GM21447 (cell line): ENCODE data around the gene LARGE1.

ENCODE experiments used
- ATAC-seq: cut with Tn5 transposase; IDR thresholded peaks from one replicate; pipeline ENCODE4 v1.9.1; 2021; ENCODE audit not compliant: unreplicated experiment

The LARGE1 gene

GRCh38 chr22:33447733-33448132, 472.5 kb downstream of the LARGE1 start:
- no peak for ATAC-seq

- no peak for ATAC-seq
These were observed 476.6 kb downstream of the LARGE1 start for GRCh38 chr22:33443683-33444082.

- no peak for ATAC-seq
These were observed 479.5 kb downstream of the LARGE1 start for GRCh38 chr22:33440756-33441155.

GRCh38 chr22:33438273-33438672, 482.0 kb downstream of the LARGE1 start:
- ATAC-seq: no peak

DNA sequence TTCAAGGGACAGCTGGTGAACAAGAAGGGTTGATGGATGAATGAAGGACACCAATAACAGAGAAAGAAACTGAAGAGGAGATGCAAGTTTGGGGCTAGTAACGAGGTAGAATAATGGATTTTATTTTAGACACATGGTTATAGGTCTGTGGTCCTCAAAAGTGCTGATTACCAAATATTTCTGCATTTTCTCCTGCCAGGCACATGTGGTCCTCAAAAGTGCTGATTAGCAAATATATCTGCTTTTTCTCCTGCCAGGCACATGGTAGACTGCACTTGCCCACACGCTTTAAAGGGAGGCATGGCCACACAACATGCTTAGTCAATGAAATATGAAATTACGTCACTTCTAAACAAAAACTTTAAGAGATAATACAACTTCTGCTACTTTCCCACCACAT, 489.0 kb downstream of the LARGE1 start:
- ATAC-seq: no peak

DNA sequence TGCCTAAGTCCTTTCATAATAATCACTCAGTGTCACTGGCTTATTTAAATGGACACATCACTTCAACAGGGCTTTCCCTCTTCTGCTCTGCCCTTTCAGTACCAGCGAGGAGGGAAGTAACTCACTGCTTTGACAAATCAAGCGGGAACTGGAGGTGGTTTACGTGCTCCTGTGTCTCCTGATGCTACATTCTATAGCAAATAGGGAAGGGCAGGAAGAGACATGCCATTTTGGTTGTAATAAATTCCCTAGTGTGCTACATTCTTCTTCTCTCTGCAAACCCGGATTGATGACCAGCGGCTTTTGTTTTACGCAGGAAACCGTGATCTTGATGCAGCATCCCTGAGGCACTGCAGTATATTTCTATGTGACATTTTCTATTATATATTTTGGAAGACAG, 491.0 kb downstream of the LARGE1 start:
- no peak for ATAC-seq

- no peak for ATAC-seq
These were observed 492.8 kb downstream of the LARGE1 start for GRCh38 chr22:33427461-33427860.

DNA sequence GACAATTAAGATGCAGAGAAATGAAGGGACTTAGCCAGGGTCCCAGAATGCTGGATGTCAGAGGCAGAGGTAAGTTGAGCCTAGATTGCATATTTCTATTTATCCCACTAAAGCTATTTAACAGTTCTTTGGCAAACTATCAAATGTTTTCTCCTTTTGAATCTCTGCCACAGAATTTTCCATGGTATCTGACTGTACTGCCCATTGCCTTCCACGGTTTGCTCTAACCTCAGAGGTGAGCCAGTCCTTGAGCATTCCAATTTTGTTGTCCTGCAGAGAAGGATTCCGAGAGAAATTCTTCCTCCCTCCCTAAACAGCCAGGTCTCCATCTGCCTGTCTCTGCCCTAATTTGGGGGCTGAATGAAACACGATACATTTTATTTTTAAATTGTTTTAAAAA, 493.8 kb downstream of the LARGE1 start:
- no peak for ATAC-seq

DNA sequence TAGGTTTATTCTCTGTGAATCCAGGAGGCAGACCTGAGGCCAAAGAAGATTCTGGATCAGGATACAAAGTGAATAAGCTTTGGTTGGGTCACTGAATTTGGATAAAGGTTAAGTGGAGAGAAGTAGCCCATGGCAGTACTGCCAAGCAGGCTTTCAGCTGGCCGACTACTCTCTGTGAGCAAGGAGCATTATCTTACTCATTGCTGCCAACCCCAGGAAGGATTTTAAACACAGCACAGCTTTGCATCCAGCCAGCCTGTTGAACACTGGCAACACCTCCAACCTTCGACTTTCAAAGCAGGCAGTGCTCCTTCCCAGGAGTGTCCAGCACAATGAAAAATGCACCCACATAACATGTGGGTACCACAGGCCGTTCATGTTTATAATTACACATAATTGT, 498.4 kb downstream of the LARGE1 start:
- no peak for ATAC-seq

GRCh38 chr22:33418484-33418883, 501.8 kb downstream of the LARGE1 start:
- ATAC-seq: no peak

DNA sequence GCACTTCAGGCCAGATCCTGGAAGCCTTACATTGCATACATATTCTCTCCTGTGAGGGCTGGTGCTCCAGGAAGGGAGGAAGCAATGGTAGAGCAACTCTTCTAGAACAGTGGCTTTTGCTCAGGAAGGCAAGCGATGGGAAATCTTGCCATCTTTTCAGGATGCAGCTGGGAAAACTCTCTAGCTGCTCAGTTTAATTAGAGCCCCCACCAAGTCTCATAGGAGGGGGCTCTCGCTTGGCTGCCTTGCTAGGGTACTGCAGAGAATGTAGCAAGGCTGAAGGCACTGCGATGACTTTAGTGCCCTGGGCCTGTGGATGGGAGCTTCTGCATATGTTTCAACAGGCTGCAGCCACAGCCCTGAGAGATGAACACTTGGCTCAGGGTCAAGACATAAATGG, 504.9 kb downstream of the LARGE1 start:
- no peak for ATAC-seq

GRCh38 chr22:33409079-33409478, 511.2 kb downstream of the LARGE1 start:
- no peak for ATAC-seq

- ATAC-seq: no peak
These were observed 515.1 kb downstream of the LARGE1 start for GRCh38 chr22:33405194-33405593.

- no peak for ATAC-seq
These were observed 515.6 kb downstream of the LARGE1 start for GRCh38 chr22:33404723-33405122.

GRCh38 chr22:33402325-33402724, 518.0 kb downstream of the LARGE1 start:
- ATAC-seq: no peak

DNA sequence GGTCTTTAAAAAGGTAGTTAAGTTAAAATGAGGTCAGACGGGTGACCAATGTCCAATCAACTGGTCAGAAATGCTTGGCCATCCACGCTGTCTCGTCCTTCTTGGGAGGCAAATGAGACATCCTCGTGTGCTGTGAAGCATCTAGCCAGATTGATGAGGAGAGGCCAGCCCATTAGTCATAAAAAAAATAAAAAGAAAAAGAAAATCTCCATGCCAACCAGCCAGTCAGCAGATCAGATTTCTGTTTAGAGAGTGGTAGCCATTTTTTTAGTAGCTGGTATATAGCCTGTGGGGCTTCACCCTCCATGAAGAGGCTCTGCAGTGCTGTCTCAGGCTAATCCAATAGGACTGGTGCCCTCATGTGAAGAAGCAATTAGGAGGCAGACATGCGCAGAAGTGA, 519.0 kb downstream of the LARGE1 start:
- no peak for ATAC-seq

DNA sequence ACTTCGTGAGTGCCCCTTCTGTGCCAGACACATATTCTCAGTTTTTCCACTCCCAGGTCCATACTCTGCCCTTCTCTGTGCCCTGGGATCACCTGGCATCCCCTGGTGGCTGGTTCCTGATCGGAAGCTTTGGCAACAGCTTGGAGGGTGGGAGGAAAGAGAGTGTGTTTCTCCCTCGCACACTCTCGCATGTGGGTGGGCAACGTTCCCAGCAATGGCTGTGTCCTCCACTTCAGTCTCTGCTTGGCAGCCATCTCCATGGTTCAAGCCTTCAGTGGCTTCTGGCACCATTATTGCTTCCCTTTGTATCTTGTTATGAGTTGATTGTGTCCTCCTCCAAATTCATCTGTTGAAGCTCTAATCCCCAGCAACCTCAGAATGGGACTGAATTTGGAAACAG, 519.4 kb downstream of the LARGE1 start:
- no peak for ATAC-seq

- no peak for ATAC-seq
These were observed 520.0 kb downstream of the LARGE1 start for GRCh38 chr22:33400061-33400840.

GRCh38 chr22:33397381-33397907, 522.8 kb downstream of the LARGE1 start:
- ATAC-seq: no peak

GRCh38 chr22:33393432-33393831, 526.8 kb downstream of the LARGE1 start:
- no peak for ATAC-seq

GRCh38 chr22:33391298-33391697, 529.0 kb downstream of the LARGE1 start:
- no peak for ATAC-seq

- no peak for ATAC-seq
These were observed 530.3 kb downstream of the LARGE1 start for GRCh38 chr22:33389936-33390335.

DNA sequence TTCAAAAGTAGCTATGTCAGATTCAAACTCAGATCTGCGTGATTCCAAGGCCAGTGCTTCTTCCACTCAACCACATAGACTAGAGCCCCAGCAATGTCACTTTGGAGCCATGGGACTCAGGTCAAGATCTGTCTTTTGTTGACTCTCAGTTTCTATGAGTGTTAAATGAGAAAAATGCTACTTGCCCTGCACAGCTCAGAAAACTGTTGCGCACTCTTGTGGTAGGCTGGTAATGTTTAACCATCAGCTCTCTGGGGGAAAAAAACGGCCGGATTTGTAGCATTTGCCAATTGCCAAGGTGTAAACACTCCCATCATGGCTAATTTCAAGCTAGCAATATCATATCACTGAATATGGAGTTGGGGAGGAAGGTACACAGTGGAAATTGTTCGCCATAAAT, 534.0 kb downstream of the LARGE1 start:
- ATAC-seq: no peak
